ENCODE data around the gene SLCO1A2. TPM values are rescaled to one million over a fixed set of nuclear protein-coding genes. Genes with fewer than 3 reads are reported as not detected.

SLCO1A2 gene
- total RNA-seq, 2 donors from 2014 or later: not detected

DNA sequence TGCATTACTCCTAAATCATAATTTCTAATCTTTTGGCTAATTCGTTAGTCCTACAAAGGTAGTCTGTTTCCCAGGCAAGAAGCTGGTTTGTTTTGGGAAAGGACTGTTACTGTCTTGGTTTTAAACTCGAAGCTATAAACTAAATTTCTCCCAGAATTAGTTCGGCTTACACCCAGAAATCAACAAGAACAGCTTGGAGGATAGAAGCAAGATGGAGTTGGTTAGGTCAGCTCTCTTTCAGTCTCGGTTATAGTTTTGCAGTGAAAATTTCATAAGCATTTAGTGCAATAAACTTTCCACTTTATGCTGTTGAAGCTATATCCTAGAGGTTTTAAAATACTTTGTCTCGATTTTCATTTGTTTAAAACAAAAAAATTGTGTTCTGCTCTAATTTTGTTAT lies 100.3 kb downstream of the SLCO1A2 start:
- no peak for DNase-seq

DNA sequence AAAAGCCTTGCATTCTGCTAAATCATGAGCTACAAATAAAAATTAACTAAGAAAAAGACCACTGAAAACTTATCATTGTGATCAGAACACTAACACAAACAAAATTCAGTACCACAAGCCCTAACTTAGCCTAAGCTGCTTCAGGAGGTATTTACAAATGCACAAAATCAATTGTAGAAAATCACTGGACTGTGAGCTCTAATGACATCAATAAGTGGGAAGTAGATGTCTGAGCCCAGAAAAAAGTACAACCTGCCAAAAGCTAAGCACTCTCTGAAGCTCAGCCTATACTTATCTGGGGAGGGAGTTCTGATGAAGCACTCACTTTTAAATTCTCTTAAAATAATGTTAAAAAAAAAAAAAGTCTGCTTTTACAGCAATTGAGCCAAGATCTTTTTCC lies 110.8 kb downstream of the SLCO1A2 start:
- DNase-seq (no peak), ATAC-seq (no peak)
- intact Hi-C loops (cut with DNase I): no loop called here

More for the DNA sequence above, 100.3 kb downstream of the SLCO1A2 start:
- ATAC-seq: no peak
- intact Hi-C loops (cut with DNase I): no loop called here

- no peak for ATAC-seq
- no peak for DNase-seq
Measured at GRCh38 chr12:21221778-21222177, 112.9 kb downstream of the SLCO1A2 start.

DNA sequence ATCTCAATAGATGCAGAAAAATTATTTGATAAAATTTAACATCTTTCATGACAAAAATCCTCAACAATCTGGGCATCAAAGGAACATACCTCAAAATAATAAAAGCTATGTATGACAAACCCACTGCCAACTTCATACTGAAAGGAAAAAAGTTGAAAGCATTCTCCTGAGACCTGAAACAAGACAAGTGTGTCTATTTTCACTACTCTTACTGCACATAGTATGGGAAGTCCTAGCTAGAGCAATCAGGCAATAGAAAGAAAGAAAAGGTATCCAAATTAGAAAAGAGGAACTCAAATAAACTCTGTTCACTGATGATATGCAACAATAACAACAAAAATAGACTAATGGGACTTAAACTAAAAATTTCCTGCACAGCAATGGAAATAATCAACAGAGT lies 113.6 kb downstream of the SLCO1A2 start:
- DNase-seq: no peak
- intact Hi-C loops (cut with DNase I): no loop called here

More at GRCh38 chr12:21221778-21222177, 112.9 kb downstream of the SLCO1A2 start:
- intact Hi-C loops (cut with DNase I): no loop called here

GRCh38 chr12:21220266-21220665 lies 114.5 kb downstream of the SLCO1A2 start:
- ATAC-seq: no peak
- no peak for DNase-seq
- intact Hi-C loops (cut with DNase I): no loop called here

More for the DNA sequence above, 113.6 kb downstream of the SLCO1A2 start:
- ATAC-seq: no peak

DNA sequence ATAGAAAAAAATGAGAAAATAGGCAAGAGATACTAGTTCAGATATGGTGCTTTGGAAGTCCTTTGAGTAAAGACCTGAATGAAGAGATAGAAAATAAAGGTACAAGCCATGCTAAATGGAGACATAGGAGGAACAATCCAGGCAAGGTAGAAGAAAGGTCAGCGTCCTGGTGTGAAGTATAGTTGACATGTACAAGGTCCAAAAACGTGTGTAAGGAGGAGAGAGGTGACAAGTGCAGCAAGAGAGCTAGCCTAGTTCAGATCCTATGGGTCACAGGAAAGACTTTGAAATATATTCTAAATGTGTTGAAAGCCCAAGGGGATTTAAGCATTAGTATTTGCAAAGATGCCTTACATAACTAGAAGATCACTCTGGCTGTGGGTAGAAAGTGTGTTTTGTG lies 115.5 kb downstream of the SLCO1A2 start:
- ATAC-seq: no peak
- no peak for DNase-seq
- intact Hi-C loops (cut with DNase I): no loop called here

Other genes starting within 250 kb of the SLCO1A2 start
- gene SLCO1B1, start 203.7 kb downstream of the SLCO1A2 start, total RNA-seq: not detected
- not detected for gene IAPP, start 38.0 kb upstream of the SLCO1A2 start, total RNA-seq
- 10 to 100 TPM; 10.8 to 13.2 TPM for gene PYROXD1, start 102.7 kb upstream of the SLCO1A2 start, total RNA-seq
- 10 to 100 TPM; 19.9 to 23.9 TPM for gene RECQL, start 166.7 kb upstream of the SLCO1A2 start, total RNA-seq
- gene GOLT1B, start 166.9 kb upstream of the SLCO1A2 start, total RNA-seq: 10 to 100 TPM; 24.9 to 29.7 TPM
- 1 to 10 TPM; 2.6 to 6.5 TPM for gene SPX, start 191.4 kb upstream of the SLCO1A2 start, total RNA-seq